ENCODE data around the gene AWAT2.

Gene AWAT2

GRCh38 chrX:70062076-70062475 is 12.3 kb upstream of the AWAT2 start, which contains the start of gene OTUD6A:
OTUD6A (plus strand) TSS chrX:70062457; CDS start chrX:70062525, 68 bp downstream.
- in situ Hi-C loops (cut with HindIII; ENCODE audit: low sequenced_read_pairs), result no loop called here
- no peak for TF ChIP-seq CTCF (IDR thresholded peaks at IDR 0.05; ENCODE audit: low read depth, low read length, missing control alignments)
- no peak for DNase-seq (ENCODE audit: low read depth)
- no peak within 1 kb of the TSS for H3K4me3 ChIP-seq (ENCODE audit: low read depth, low read length)

- H3K4me3 ChIP-seq (ENCODE audit: low read depth, low read length), result no peak overlapping the region
- in situ Hi-C loops (cut with HindIII; ENCODE audit: low sequenced_read_pairs), result no loop called here
- DNase-seq (ENCODE audit: low read depth), result no peak
- no peak for TF ChIP-seq CTCF (IDR thresholded peaks at IDR 0.05; ENCODE audit: low read depth, low read length, missing control alignments)
These were observed 4.7 kb upstream of the AWAT2 start for GRCh38 chrX:70054391-70054790.

- in situ Hi-C loops (cut with HindIII; ENCODE audit: low sequenced_read_pairs), result no loop called here
- no peak for TF ChIP-seq CTCF (IDR thresholded peaks at IDR 0.05; ENCODE audit: low read depth, low read length, missing control alignments)
- H3K4me3 ChIP-seq (ENCODE audit: low read depth, low read length), result no peak overlapping the region
- no peak for DNase-seq (ENCODE audit: low read depth)
These were observed 3.3 kb upstream of the AWAT2 start for GRCh38 chrX:70052895-70053615.

DNA sequence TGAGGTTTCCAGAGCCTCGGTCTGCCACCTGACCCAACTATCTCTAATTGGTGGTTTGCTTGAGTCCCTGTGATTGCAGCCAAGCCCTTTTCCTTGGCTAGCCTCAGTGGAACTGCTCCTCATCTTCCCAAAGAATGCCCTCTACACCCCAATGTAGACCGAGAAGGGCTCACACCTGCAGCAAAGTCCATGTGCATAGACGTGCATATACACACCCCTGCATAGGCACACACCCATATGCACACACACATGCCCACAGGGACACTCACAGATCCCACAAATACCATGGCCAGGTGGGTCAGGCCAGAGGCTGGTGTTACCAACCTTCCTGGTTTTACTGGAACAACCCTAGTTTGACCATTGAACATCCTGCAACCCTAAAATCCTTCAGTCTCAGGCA is 332 bp downstream of the AWAT2 start:
- in situ Hi-C loops (cut with HindIII; ENCODE audit: low sequenced_read_pairs), result no loop called here
- no peak for TF ChIP-seq CTCF (IDR thresholded peaks at IDR 0.05; ENCODE audit: low read depth, low read length, missing control alignments)
- DNase-seq (ENCODE audit: low read depth), result no peak
- no peak overlapping the region for H3K4me3 ChIP-seq (ENCODE audit: low read depth, low read length)

DNA sequence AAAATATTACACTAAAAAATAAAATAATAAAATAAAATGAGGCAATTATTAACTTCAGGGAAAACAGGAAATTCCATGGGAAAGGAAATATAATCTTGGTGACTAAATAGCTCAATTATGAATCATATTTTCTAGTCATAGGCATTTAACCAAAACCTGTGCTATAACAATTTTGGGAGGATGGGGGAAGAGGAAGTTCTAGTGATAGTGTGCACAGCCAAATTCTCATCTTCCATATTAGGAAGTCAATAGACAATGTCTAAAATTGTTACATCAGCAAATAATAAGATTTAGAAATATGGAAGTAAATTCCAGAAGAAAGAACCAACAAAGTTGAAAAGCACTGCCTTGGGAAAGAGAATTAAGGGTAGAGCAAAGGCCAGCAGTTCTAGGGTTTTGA is 2.8 kb downstream of the AWAT2 start:
- in situ Hi-C loops (cut with HindIII; ENCODE audit: low sequenced_read_pairs), result no loop called here
- TF ChIP-seq CTCF (IDR thresholded peaks at IDR 0.05; ENCODE audit: low read depth, low read length, missing control alignments), result no peak
- H3K4me3 ChIP-seq (ENCODE audit: low read depth, low read length), result no peak overlapping the region
- DNase-seq (ENCODE audit: low read depth), result no peak

DNA sequence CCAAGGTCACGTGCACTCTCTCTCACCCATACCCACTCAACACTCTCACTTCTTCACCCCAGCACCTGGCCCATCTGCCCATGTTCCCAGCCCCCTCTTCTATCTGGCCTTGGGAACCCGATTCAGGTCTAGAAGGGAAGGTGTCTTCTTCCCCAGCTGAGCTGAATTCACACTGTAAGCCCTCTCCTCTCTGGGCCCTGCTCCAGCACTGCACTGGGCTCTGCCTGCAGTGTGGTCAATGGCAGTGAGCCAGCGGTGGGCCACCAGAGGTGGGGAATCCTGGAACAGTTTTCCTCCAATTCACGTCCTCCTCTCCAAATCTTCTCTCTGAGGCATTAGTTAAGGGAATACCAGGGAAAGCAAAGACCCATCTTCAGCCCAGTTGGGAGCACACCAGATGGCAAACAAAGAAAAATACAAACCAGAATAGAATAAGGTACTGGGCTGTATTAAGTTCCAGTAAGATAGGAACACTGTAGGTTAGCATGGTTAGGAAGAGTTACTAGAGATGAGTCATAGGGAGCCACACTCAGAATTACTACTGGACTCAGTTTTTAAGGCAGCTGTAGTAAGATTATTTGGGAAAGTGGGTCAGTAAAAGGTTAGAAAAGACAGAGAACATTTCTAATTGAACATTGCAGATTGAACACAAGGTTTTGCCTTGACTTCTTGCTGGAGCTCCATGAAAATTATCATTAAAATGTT is 5.0 kb downstream of the AWAT2 start:
- H3K4me3 ChIP-seq (ENCODE audit: low read depth, low read length), result no peak overlapping the region
- in situ Hi-C loops (cut with HindIII; ENCODE audit: low sequenced_read_pairs), result no loop called here
- TF ChIP-seq CTCF (IDR thresholded peaks at IDR 0.05; ENCODE audit: low read depth, low read length, missing control alignments), result no peak
- no peak for DNase-seq (ENCODE audit: low read depth)

All from astrocyte of the cerebellum (primary cell).